Caki2 (cell line): Measurements from ENCODE around the gene RAPGEF4. TPM values are rescaled to one million over a fixed set of nuclear protein-coding genes. Genes with fewer than 3 reads are reported as not detected.
"Not testable (repeated sequence)": the region's sequence is repeated elsewhere in the genome, so short reads cannot be mapped to it uniquely, and the experiment has no call there.

Experiments
- DNase-seq: peaks from one replicate; pipeline ENCODE4 v3.0.0-alpha.2; 2015; ENCODE audit warnings: low read depth
- in situ Hi-C: cut with HindIII; loops from 2 replicates; pipeline ENCODE4 v1.10.0; 2016; ENCODE audit warnings: low sequenced_read_pairs, low pct_unique_long_range_greater_than_20kb, mixed read lengths
- total RNA-seq: library from RNA; depleted of rRNA; stranded (reverse); fragments of >200 nt; shearing (Covaris generic); gene quantifications from 2 replicates; pipeline ENCODE4 v1.2.3, GENCODE V29; 2014; ENCODE audit warnings: low replicate concordance

The RAPGEF4 gene
- total RNA-seq, 1 experiment from 2014 or later: not detected

DNA sequence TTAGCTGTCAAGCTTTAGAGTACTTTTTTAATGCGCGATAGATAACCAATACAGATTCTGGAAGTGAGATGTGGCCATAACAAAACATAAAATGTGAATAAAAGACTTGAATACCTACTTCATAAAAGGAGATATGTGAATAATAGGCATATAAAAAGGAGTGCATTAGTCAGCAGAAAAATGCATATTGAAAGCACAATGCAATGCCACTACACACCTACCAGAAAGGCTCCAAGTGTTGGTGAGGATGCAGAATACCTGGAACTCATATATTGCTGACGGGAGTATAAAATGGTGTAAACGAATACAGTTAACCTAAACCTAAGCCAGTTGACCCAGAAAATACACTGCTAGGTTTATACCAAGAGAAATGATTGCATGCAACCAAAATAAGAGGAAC, 10.9 kb upstream of the RAPGEF4 start:
- DNase-seq: no peak
- in situ Hi-C loops: no loop called here

DNA sequence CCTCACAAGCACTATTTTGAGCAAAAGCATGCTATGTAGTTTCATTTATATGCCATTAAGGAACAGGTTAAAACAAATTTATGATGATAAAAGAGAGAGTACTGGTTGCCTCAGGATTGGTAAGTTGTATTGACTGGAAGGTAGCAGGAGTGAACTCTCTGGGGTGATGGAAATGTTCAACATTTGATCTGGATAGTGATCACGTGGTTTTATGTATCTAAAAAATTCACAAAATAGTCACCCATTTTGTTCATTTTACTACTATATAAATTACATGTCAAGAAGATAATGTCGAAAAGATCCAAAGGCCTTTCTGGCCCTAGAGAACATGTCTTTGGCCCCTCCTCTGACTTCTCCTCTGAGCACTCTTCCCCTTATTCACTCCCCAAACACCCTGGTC, 10.4 kb upstream of the RAPGEF4 start:
- in situ Hi-C loops: no loop called here

DNA sequence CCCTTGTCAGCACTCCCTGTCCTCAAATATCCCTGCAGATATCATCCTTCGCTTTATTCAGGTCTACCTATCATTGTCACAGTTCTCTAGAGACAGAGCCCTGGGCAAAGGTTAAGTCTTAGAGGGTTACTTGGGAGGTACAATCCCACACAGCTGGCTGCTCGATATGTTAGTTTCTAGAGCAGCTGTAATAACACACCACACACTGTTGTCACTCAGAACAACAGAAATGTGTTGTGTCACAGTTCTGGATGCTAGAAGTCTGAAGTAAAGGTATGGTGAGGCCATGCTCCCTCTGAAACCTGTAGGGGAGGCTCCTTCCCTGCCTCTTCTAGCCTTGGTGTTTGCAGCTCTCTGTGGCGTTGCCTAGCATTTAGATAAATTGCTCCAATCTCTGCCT, 9.9 kb upstream of the RAPGEF4 start:
- in situ Hi-C loops: no loop called here
- no peak for DNase-seq

More for the DNA sequence above, 10.4 kb upstream of the RAPGEF4 start:
- DNase-seq: no peak

DNA sequence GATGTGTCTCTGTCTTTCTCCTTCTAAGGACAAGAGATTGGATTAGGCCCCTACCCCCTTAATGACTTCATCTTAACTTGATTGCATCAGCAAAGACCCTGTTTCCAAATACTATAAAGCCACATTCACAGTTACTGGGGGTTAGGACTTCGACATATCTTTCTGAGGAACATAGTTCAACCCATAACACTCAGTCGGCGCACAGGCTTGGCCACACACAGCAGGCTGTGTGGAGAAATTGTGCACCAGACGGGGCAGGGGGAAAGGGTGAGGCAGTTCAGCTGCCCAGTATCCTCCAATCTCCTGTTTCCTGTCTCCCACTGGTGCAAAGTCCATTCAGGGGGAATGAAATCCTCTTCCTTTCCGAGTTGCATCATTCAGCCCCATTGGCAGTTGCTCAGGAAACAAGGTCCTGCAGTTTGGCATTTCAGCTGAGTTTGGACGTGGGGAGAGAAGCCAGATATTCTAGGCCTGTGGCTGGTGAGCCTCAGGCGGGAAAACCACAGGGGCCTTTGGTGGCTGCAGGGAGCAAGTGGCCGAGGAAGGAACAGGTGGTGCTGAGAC, 9.4 kb upstream of the RAPGEF4 start:
- in situ Hi-C loops: no loop called here
- no peak for DNase-seq

DNA sequence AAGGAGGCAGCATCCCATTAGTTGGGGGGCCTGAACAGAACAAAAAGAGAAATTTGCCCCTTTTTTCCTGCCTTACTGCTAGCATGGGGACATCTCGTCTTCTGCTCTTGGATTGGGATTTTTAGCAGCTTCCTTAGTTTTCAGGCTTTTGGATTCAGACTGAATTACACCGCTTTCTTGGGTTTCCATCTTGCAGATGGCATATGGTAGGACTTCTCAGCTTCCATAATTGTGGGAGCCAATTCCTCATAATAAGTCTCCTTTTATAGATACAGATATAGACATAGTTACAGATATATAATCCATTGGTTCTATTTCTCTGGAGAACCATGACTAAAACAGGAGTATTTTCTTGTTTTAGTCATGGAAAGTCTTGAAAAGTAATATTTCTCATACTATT, 5.2 kb upstream of the RAPGEF4 start:
- DNase-seq: no peak
- in situ Hi-C loops: no loop called here

DNA sequence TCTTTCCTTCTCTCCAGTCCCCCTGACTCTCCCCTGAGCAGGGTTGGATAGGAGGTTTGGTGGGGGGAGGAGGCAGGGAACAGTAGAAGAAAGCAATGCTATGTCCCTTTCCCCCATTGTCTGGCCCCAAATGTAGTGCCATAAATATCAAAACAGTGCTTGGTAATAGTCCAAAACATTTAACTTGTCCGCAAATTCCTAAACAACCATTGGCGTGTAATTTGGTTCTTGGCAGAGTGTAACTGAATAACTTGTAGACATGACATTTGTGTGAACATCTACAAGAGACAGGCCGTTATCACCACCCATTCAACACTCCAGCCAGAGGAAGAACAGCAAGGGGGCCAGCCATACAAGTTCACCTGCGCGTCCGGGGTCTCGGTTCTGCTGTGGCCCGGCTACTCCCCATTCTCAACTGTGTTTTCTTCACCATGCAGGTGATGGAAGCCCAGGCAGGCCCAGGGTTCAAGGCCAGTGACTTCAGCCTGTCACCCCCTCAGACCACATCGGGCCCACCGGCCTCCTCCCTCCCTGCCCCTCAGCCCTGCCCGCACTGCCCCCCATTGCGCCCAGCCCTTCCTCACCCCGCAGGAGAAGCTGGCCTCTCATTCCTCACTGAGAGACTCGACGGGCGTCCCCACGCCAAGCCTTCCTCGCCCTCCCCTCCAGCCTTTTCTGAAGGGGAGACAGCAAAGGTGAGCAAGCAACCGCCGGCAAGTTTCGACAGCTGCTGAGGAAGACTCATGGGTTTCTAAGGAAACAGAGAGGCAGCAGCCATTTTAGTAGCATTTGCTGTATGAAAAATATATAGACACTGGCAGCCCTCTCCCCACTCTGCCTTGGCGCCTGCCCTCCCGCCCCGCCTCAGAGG, 699 bp upstream of the RAPGEF4 start:
- in situ Hi-C loops: no loop called here

DNA sequence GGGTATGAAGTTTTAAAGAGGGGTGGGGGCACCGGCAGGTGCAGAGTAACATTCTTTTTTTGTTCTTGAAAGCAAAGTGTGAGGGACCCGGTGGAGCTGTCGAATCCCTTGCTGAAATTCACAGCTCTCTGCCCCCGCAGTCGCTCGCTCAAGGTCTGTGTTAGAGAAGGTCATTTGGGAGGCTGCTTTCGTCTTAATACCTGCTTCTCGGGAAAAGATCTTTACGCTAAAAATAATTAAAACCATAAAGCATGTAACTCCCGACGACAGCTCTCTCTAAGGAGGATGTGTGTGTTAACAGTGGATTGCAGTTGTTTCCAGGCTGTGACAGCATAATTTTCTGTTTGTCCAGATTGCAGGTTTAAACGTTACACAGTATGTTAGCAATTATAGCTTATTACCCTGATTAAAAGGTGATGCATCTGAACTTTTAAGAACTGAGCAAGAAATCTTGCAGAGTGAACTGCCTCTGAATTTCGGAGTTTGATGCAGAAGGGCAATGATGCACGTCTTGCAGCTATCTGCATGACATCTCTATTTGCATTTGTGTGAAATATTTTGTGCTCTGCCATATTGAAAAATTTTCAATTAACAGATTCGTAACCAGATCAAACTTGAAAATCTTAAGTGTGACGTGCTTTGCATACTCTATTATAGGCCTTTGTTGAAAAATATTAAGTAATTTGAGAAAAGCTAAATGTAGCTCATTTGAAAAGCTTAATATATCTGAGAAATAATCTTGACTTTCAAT, 954 bp downstream of the RAPGEF4 start:
- DNase-seq: no peak

More for the DNA sequence above, 699 bp upstream of the RAPGEF4 start:
- no peak for DNase-seq

DNA sequence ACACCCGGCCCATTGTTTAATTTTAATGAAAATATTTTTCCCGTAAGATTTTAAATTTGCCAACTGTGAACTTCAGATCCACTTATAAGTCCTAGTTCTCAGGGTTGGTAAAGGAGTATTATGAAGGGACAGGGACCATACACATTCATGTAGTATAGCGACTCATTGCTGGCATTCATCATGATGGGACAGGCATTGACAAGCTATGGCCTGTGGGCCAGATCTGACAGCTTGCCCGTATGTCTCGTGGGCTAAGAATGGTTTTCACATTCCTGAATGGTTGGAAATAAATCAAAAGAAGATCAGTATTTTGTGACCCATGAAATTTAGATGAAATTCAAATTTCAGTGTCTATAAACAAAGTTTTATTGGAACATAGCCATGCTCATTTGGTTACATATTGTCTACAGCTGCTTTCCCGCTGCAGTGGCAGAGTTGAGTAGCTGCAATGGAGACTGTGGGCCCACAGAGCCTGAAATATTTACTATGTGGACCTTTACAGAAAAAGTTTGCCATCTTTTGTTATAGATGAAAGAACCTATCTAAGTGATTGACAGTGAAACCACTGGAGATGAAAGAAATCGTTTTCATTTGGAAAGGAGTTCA, 4.1 kb downstream of the RAPGEF4 start:
- in situ Hi-C loops: no loop called here
- no peak for DNase-seq

More for the DNA sequence above, 954 bp downstream of the RAPGEF4 start:
- in situ Hi-C loops: no loop called here

DNA sequence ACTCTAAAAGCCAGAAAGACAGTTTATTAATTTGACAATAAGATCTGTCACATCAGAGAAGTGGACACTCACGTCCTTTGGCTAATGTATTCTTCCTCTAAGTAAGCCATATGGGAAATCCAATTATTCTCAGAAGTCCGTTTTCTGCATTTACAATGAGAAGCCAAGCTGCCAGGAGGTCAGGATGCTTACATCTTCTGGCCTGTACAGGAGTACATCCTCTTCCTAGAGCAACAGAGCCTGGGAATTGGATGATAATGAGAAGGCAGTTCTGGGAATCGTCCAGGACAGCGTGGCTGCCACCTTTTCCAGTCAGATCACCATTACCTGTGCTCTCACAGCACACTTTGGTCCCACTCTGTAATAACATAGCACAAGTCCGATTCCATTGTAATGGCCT, 5.2 kb downstream of the RAPGEF4 start:
- DNase-seq: no peak
- in situ Hi-C loops: no loop called here

DNA sequence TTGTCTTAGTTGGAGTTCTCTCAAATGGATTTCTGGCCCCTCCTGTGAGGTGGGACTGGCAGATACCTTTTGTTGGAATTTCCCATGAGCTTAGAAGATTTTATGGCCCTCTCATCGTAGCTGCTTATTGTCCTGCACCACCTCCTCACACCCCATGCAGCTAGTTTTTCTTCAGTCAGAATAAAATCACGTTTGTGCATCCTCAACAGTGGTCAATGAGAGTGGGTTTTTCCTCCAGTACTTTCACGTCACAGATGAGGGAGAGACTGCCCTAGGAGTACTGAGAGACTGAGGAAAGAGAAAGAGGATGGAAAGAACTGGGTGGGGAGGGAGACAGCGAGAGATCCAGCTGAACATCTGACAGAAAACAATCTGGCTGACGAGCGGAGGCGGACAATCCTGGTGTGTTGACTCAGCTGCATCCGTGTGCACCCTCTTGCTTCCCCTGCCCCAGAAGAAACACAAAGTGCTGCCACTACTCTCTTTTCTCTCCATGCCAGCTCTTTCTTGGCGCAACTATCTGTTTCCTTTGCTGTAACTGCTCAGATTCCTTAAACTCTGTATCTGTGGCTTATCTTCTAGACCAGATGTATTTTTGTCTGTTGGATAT, 7.4 kb downstream of the RAPGEF4 start:
- in situ Hi-C loops: no loop called here
- no peak for DNase-seq

DNA sequence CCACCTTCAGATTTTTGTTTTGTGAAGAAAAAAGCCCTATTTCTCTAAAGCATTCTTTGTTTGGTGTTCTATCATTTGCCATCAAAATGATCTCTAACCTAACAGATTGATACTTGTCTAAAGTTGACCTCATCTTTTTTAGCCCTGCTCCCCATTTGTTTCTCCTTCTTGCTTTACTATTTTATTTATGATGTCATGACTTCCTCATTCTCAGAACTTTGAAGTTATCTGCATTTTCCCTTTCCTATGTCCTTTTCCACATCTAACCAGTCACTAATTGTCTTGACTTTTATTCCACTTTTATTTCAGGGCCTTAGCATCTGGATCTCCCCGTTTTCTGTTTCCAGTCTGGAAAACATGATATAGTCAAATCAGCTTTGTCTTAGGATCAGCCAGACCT, 8.3 kb downstream of the RAPGEF4 start:
- DNase-seq: no peak
- in situ Hi-C loops: no loop called here

DNA sequence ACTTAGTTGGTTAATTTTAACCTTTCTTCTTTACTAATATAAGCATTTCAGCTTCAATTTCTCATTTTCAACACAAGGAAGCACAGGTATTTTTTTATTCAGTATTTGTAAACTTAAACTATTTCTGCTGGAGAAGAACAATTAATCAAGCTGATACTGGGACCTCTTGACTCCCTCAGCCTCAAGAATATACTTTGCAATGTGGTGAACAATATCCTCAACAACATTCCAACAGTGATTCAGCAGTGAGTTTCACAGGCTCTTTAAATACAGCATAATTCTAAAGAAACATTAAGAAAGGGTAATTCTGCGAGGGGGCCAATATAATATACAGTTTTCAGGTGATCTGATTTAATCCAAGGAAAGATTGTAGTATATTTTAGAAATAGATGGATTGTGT, 10.0 kb downstream of the RAPGEF4 start:
- no peak for DNase-seq
- in situ Hi-C loops: no loop called here

DNA sequence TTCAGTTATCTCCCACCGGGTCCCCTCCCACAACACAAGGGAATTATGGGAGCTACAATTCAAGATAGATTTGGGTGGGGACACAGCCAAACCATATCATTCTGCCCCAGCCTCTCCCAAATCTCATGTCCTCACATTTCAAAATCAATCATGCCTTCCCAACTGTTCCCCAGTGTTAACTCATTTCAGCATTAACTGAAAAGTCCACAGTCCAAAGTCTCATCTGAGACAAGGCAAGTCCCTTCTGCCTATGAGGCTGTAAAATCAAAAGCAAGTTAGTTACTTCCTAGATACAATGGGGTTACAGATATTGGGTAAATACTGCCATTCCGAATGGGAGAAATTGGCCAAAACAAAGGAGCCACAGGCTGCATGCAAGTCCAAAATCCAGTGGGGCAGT, 12.9 kb downstream of the RAPGEF4 start:
- in situ Hi-C loops: not testable (repeated sequence)

DNA sequence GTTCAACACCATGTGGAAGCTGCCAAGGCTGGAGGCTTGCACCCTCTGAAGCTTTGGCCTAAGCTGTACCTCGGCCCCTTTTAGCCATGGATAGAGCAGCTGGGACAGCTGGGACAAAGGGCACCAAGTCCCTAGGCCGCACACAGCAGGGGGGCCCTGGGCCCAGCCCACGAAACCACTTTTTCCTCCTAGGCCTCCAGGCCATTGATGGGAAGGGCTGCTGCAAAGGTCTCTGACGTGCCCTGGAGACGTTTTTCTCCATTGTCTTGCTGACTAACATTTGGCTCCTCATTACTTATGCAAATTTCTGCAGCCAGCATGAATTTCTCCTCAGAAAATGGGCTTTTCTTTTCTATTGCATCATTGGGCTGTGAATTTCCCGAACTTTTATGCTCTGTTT, 13.7 kb downstream of the RAPGEF4 start:
- no peak for DNase-seq
- in situ Hi-C loops: no loop called here

More for the DNA sequence above, 12.9 kb downstream of the RAPGEF4 start:
- not testable (repeated sequence) for DNase-seq

DNA sequence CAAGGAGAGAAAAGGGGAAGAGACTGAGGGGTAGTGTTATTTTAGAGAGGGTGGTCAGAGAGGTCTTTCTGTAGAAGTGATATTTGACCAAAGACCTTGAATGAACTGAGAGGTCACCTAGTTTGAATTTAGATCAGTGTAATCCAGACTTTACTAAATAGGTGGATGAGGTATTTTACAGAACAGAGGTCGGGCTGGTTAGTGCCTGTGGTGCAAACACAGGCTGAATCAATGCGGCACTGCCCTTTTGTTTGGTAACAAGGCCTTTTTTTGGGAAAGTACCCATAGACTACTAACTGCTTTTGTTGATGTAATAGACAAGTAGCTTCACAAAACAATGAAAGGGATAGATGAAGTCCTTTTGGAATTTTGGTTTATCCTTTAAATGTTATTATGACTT, 15.9 kb downstream of the RAPGEF4 start:
- in situ Hi-C loops: no loop called here
- no peak for DNase-seq

DNA sequence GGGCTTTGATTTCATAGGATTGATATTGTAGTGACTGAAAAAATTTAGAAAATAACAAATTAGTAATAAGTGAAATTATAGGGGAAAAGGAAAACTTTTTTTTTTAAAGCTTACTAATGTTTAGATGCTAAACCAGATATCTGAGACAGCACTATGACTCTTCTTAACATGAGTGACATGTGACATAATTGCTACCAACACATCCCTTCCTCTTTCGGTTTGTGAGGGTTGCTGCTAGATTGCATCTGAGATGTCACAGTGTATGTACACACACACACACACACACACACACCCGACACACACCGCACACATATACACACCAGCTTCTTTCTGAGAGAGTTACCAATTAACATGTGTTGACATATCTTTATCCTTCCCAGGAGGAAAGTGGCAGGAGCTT, 18.0 kb downstream of the RAPGEF4 start:
- no peak for DNase-seq
- in situ Hi-C loops: no loop called here

DNA sequence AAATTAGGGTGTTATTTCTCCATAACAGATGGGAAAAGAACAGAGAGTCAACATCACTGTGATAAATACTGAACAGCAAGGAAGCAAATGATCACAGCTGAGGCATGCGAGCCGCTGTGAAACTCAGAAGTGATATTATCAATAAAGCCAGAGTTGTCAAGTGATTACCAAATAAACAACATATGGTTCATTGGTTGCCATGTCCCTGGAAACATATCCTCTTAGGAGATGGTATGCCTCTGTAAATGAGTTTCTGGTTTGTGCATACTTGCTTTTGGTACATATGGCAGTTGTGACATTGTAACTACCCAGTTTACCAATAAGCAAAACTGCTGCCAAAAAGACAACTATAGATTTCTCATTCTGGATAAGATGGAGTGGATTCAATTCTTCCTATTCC, 23.8 kb downstream of the RAPGEF4 start:
- in situ Hi-C loops: no loop called here
- DNase-seq: no peak

DNA sequence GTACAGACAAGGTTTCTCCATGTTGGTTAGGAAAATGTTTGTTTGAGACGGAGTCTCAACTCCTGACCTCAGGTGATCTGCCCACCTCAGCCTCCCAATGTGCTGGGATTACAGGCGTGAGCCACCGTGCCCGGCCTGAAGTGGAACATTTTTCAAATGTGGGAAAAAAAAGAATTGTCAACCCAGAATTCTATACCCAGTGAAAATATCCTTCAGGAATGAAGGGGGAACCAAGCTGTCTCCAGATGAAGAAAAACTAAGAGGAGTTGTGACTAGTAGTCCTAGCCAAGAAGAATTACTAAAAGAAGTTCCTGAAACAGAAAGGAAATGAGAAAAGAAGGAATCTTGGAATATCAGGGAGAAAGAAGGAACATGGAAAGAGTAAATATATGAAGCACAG, 25.7 kb downstream of the RAPGEF4 start:
- in situ Hi-C loops: no loop called here
- DNase-seq: no peak
